Caco-2 (cell line): ENCODE measurements around the gene CRMP1. TPM values are rescaled to one million over a fixed set of nuclear protein-coding genes. Genes with fewer than 3 reads are reported as not detected.

ENCODE experiments used
- BruUV-seq: library from RNA; stranded (reverse); fragments of 400-500 nt; replicated peaks from 2 replicates; lab custom pipeline; 2021; lab: Mats Ljungman, UMichigan
- CTCF ChIA-PET: fragments of 300-600 bp; sonication (Branson Sonifier 250); formaldehyde crosslinking; loops from one replicate; lab custom pipeline; 2022; ENCODE audit warnings: antibody characterized with exemption; lab: Charles Lee
- POLR2A ChIA-PET: fragments of 300-600 bp; sonication (Branson Sonifier 250); formaldehyde crosslinking; loops from one replicate; lab custom pipeline; 2022; ENCODE audit warnings: antibody characterized with exemption; lab: Charles Lee
- DNase-seq, 2 experiments: peaks; one replicate each; pipeline versions ENCODE4 v3.0.0 to v3.0.0-alpha.2; 2020 to 2022
- H3K27me3 ChIP-seq: replicated peaks from 2 replicates; pipeline ENCODE4 v1.6.0; 2011; ENCODE audit warnings: low read length; ENCODE audit not compliant: control insufficient read depth, insufficient read depth
- H3K36me3 ChIP-seq: 2 replicates; pipeline ENCODE4 v1.5.1; 2011; ENCODE audit warnings: low read length; ENCODE audit not compliant: control insufficient read depth, insufficient read depth
- H3K4me1 ChIP-seq: fragments of 250-450 bp; sonication (Bioruptor Pico); 2 replicates; pipeline ENCODE4 v1.5.1; 2020; ENCODE audit warnings: mild to moderate bottlenecking
- H3K4me3 ChIP-seq: 2 replicates; pipeline ENCODE4 v1.5.1; 2011; ENCODE audit warnings: low read depth, mild to moderate bottlenecking, control low read depth, low read length
- H3K9me3 ChIP-seq: fragments of 250-450 bp; sonication (Bioruptor Pico); 2 replicates; pipeline ENCODE4 v1.5.1; 2020; ENCODE audit warnings: mild to moderate bottlenecking, moderate library complexity
- H3K27ac Mint-ChIP-seq: one replicate; pipeline ENCODE4 v1.8.0; 2022; ENCODE audit warnings: mixed read lengths; ENCODE audit not compliant: unreplicated experiment
- H3K27me3 Mint-ChIP-seq: one replicate; pipeline ENCODE4 v1.8.0; 2022; ENCODE audit warnings: mixed read lengths; ENCODE audit not compliant: insufficient read depth, unreplicated experiment
- H3K36me3 Mint-ChIP-seq: one replicate; pipeline ENCODE4 v1.8.0; 2022; ENCODE audit warnings: mild to moderate bottlenecking, mixed read lengths; ENCODE audit not compliant: insufficient read depth, unreplicated experiment
- H3K4me1 Mint-ChIP-seq: one replicate; pipeline ENCODE4 v1.8.0; 2022; ENCODE audit warnings: low read depth, mixed read lengths; ENCODE audit not compliant: unreplicated experiment
- H3K4me3 Mint-ChIP-seq: one replicate; pipeline ENCODE4 v1.8.0; 2022; ENCODE audit warnings: mild to moderate bottlenecking, moderate library complexity, mixed read lengths; ENCODE audit not compliant: unreplicated experiment
- H3K9me3 Mint-ChIP-seq: one replicate; pipeline ENCODE4 v1.8.0; 2022; ENCODE audit warnings: mixed read lengths; ENCODE audit not compliant: unreplicated experiment
- CTCF ChIP-seq, 2 experiments: fragments of 200-600 bp in 1 of 2; IDR thresholded peaks; 1 replicate in 1 of 2; 2 replicates in 1 of 2; pipeline versions ENCODE4 v1.5.1 to v1.8.0; 2011 to 2022; ENCODE audit warnings: antibody characterized with exemption in 1 of 2, control low read depth in 1 of 2, inconsistent platforms in 1 of 2, low read depth in 1 of 2, low read length in 1 of 2, mild to moderate bottlenecking in 1 of 2, moderate library complexity in 1 of 2; ENCODE audit not compliant: insufficient read depth in 1 of 2, severe bottlenecking in 1 of 2, unreplicated experiment in 1 of 2
- intact Hi-C: fragments of 100-400 bp; cut with micrococcal nuclease; formaldehyde crosslinking; loops from one replicate; pipeline ENCODE4 v1.10.0; 2022; ENCODE audit not compliant: unreplicated experiment
- total RNA-seq: library from RNA; stranded (reverse); gene quantifications from 2 replicates; pipeline ENCODE4 v1.2.3, GENCODE V29; 2022

CRMP1 gene
- total RNA-seq, 1 experiment from 2014 or later, result not detected

- CTCF ChIA-PET, result no interaction called here
- POLR2A ChIA-PET, result no interaction called here
- no peaks in the 10 kb centered on the region for H3K4me1 ChIP-seq
- Mint-ChIP-seq H3K27me3 (peaks cover 17% of the 10 kb centered on the region), H3K27ac (no peak overlapping the region), H3K9me3 (no peaks in the 10 kb centered on the region), H3K4me3 (no peak overlapping the region), H3K4me1 (no peaks in the 10 kb centered on the region), H3K36me3 (no peaks in the 10 kb centered on the region)
- intact Hi-C loops, result no loop called here
- no peaks in the 10 kb centered on the region for H3K27me3 ChIP-seq
- H3K9me3 ChIP-seq, result no peaks in the 10 kb centered on the region
- BruUV-seq, result no TSS peak
- H3K4me3 ChIP-seq, result no peak overlapping the region
- no peak for TF ChIP-seq CTCF (IDR thresholded peaks at IDR 0.05; ENCODE audit: insufficient read depth in 1 of 2, low read depth in 1 of 2, low read length in 1 of 2, severe bottlenecking in 1 of 2, unreplicated experiment in 1 of 2)
- no peaks in the 10 kb centered on the region for H3K36me3 ChIP-seq
- DNase-seq, result no peak
Measured at GRCh38 chr4:5890063-5890727, 2.7 kb downstream of the CRMP1 start.

- BruUV-seq, result no TSS peak
- TF ChIP-seq CTCF (IDR thresholded peaks at IDR 0.05; ENCODE audit: insufficient read depth in 1 of 2, low read depth in 1 of 2, low read length in 1 of 2, severe bottlenecking in 1 of 2, unreplicated experiment in 1 of 2), result no peak
- no peaks in the 10 kb centered on the region for H3K4me1 ChIP-seq
- peaks cover 19% of the 10 kb centered on the region for H3K27me3 Mint-ChIP-seq
- ChIA-PET POLR2A (no interaction called here), CTCF (no interaction called here)
- H3K9me3 ChIP-seq, result no peaks in the 10 kb centered on the region
- no peaks in the 10 kb centered on the region for H3K27me3 ChIP-seq
- no peaks in the 10 kb centered on the region for H3K36me3 Mint-ChIP-seq
- H3K9me3 Mint-ChIP-seq, result no peaks in the 10 kb centered on the region
- H3K4me1 Mint-ChIP-seq, result no peaks in the 10 kb centered on the region
- intact Hi-C loops, result no loop called here
- peak overlapping the region; percentile 70 for H3K4me3 Mint-ChIP-seq
- no peak for DNase-seq
- H3K27ac Mint-ChIP-seq, result no peak overlapping the region
- H3K36me3 ChIP-seq, result no peaks in the 10 kb centered on the region
- H3K4me3 ChIP-seq, result no peak overlapping the region
Measured at GRCh38 chr4:5889002-5889696, 3.7 kb downstream of the CRMP1 start.

- Histone ChIP-seq H3K36me3 (no peaks in the 10 kb centered on the region), H3K4me1 (no peaks in the 10 kb centered on the region), H3K9me3 (no peaks in the 10 kb centered on the region), H3K4me3 (no peak overlapping the region), H3K27me3 (no peaks in the 10 kb centered on the region)
- no peak for TF ChIP-seq CTCF (IDR thresholded peaks at IDR 0.05; ENCODE audit: insufficient read depth in 1 of 2, low read depth in 1 of 2, low read length in 1 of 2, severe bottlenecking in 1 of 2, unreplicated experiment in 1 of 2)
- POLR2A ChIA-PET, result no interaction called here
- intact Hi-C loops, result no loop called here
- Mint-ChIP-seq H3K27me3 (peaks cover 15% of the 10 kb centered on the region), H3K4me3 (peak overlapping the region; percentile 70), H3K36me3 (no peaks in the 10 kb centered on the region), H3K4me1 (no peaks in the 10 kb centered on the region), H3K9me3 (no peaks in the 10 kb centered on the region), H3K27ac (no peak overlapping the region)
- CTCF ChIA-PET, result no interaction called here
- BruUV-seq, result no TSS peak
- DNase-seq, result no peak
Measured at GRCh38 chr4:5888222-5889001, 4.5 kb downstream of the CRMP1 start.
